GM18502 (cell line): ENCODE data around the gene CGGBP1.
"Not testable (repeated sequence)": the region's sequence is repeated elsewhere in the genome, so short reads cannot be mapped to it uniquely, and the experiment has no call there.

ENCODE experiments used
- ATAC-seq: cut with Tn5 transposase; IDR thresholded peaks from one replicate; pipeline ENCODE4 v1.9.1; 2021; ENCODE audit warnings: mild to moderate bottlenecking; ENCODE audit not compliant: unreplicated experiment, poor library complexity

The CGGBP1 gene

GRCh38 chr3:88036221-88036620 is 22.6 kb downstream of the CGGBP1 start:
- no peak for ATAC-seq

- no peak for ATAC-seq
Observed at GRCh38 chr3:88034491-88035275, 24.1 kb downstream of the CGGBP1 start.

- no peak for ATAC-seq
Observed at GRCh38 chr3:88033808-88034207, 25.0 kb downstream of the CGGBP1 start.

DNA sequence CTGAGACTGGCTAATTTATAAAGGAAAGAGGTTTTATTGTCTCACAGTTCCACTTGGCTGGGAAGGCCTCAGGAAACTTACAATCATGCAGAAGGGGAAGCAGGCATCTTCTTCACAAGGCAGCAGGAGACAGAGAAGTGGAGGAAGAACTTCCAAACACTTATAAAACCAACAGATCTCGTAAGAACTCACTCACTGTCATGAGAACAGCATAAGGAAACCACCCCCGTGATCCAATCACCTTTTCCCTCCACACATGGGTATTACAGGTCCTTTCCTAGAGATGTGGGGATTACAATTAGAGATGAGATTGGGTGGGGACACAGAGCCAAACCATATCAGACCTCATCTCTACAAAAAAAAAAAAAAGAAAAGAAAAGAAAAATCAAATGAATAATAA is 25.7 kb downstream of the CGGBP1 start:
- ATAC-seq: no peak

DNA sequence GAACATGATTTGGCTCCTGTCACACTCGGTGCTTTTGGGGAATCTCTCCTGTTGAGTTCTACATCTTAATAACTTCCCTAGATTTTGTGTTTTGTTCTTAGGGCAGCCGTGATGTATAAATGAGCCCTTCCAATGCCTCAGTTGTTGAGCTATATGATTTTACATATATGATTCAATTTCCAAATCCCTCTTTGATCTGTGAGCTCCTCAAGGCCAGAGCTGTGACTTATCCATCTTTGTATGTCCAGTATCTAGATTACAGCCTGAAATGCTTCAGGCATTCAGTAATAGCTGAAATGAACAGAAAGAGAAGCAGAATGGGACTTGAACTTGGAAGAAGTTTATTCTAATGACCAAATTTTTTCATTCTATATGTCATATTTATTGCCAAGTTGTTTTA is 26.6 kb downstream of the CGGBP1 start:
- peak; percentile 23 for ATAC-seq

DNA sequence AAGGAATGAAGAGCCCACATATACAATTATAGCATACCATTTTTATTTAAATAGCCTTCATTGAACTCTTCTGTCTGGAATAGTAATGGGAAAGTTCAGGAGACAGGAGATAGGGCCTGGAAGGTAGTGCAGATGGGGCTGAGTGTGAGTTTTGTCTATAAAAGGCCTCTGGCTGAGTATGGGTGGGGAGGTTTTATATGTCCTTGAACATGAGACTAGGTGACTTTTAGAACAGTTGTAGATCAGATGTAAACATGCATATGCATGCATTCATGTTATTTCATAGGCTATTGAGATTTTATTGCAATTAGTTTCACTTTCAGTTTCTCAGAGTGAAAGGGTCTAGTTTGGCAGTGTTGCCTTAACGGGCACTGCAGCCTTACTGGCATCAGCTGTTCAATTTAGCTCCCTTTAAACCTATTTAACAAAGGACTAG is 27.1 kb downstream of the CGGBP1 start:
- ATAC-seq: peak; percentile 87

- ATAC-seq: no peak
Observed at GRCh38 chr3:88030210-88030609, 28.6 kb downstream of the CGGBP1 start.

DNA sequence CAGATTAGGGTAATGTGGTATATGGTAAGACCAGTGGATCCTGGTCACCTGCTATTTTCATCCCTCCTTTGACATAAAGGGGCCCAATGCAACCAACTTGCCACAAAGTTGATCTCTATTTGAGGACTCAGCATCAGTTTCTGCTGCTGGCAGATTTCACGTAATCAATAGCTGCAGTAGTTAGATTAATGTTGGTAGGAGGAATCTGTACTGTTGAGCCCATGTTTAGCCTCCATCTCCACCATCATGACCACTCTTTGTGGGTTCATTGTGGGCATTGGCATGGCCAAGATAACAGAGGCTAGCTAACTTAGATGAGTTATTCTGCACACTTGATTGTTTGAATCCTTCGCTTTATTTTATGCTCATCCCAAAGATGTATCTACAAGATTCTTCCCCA is 29.9 kb downstream of the CGGBP1 start:
- no peak for ATAC-seq

- no peak for ATAC-seq
Observed at GRCh38 chr3:88025001-88025552, 33.7 kb downstream of the CGGBP1 start.

GRCh38 chr3:88019024-88019423 is 39.8 kb downstream of the CGGBP1 start:
- peak; percentile 99 for ATAC-seq

DNA sequence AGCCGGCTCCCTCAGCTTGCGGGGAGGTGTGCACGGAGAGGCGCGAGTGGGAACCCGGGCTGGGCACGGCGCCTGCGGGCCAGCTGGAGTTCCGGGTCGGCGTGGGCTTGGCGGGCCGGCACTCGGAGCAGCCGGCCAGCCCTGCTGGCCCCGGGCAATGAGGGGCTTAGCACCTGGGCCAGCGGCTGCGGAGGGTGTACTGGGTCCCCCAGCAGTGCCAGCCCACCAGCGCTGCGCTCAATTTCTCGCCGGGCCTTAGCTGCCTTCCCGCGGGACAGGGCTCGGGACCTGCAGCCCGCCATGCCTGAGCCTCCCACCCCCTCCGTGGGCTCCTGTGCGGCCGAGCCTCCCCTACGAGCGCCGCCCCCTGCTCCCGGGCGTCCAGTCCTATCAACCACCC is 43.1 kb downstream of the CGGBP1 start:
- ATAC-seq: not testable (repeated sequence)

DNA sequence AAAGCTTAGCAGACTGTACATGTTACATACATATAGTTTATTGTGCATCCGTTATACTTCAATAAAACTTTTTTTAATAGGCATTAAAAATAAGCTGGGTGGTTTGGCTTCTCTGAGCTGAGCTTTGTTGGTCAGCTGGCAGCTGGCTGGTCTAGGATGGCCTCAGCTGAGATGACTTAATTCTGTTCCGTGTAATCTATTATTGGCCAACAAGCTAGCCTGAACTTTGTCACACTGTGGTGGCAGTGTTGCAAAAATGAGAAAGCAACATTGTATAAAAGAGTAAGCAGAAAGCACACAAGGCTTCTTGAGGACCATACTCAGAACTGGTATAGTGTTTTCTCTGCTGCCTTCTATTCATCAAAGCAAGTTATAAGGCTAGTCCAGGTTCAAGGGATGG is 45.2 kb downstream of the CGGBP1 start:
- ATAC-seq: no peak

- ATAC-seq: no peak
Observed at GRCh38 chr3:88010810-88011209, 48.0 kb downstream of the CGGBP1 start.

- peak; percentile 69 for ATAC-seq
Observed at GRCh38 chr3:88009066-88009465, 49.7 kb downstream of the CGGBP1 start.

DNA sequence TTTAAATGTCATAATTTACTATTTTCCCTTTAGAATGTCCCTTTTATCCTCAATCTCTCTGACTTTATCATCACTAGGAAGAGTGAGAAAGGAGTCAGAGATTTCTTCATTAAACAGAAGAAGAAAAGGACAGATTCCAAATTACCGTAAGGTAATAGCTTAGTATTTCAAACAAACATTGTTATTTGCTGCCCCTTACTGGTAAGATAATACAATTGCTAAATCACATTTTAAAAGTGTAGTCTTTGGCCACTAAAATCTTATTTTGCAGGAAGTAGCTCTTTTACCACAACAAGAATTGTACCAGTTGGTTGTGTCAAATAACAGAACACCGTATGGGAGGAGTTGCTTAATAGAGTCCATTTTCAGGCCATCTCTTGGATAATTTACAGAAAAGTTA is 53.7 kb downstream of the CGGBP1 start:
- ATAC-seq: peak; percentile 56

GRCh38 chr3:88003115-88003755 is 55.6 kb downstream of the CGGBP1 start:
- peak; percentile 60 for ATAC-seq

DNA sequence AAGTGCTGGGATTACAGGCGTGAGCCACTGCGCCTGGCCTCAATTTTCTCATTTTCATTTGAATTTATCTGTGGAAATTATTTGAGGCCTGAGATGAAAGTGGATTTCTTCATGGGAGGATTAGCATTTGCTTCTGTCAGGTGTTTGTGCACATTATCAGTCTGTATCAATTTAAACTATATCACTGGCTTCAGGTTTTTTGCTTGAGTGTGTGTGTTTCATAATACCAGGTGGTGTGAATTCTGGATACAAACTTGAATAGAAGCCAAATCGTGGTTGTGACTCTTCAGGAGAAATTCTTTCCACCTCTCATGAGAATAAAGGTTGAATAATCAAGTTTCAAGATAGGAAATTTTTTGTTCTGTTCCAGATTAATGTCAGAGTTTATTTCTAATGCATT is 56.4 kb downstream of the CGGBP1 start:
- ATAC-seq: no peak
